OCI-LY1 (cell line): Measurements from ENCODE around the gene CCDC88B.
"Not testable (repeated sequence)": the region's sequence is repeated elsewhere in the genome, so short reads cannot be mapped to it uniquely, and the experiment has no call there.

ENCODE experiments used
- H2AFZ ChIP-seq: fragments of 200-600 bp; sonication (generic), shearing (Covaris generic); 2 replicates; pipeline ENCODE4 v1.6.0; 2014; ENCODE audit warnings: antibody characterized with exemption, mild to moderate bottlenecking, low read length
- H3F3A ChIP-seq: fragments of 200-600 bp; sonication (generic), shearing (Covaris generic); 2 replicates; pipeline ENCODE4 v1.6.0; 2014; ENCODE audit warnings: mild to moderate bottlenecking, antibody characterized with exemption, low read length, moderate library complexity; ENCODE audit not compliant: insufficient read depth
- H3K27ac ChIP-seq: fragments of 200-600 bp; sonication (generic); 2 replicates; pipeline ENCODE4 v1.5.1; 2014; ENCODE audit warnings: low read length, mixed run types, mild to moderate bottlenecking, low read depth; ENCODE audit not compliant: poor library complexity, severe bottlenecking
- H3K27me3 ChIP-seq: fragments of 200-600 bp; sonication (generic); 2 replicates; pipeline ENCODE4 v1.6.0; 2014; ENCODE audit warnings: antibody characterized with exemption, mild to moderate bottlenecking, low read length, moderate library complexity; ENCODE audit not compliant: insufficient read depth
- H3K36me3 ChIP-seq: fragments of 200-600 bp; sonication (generic); 2 replicates; pipeline ENCODE4 v1.6.1; 2014; ENCODE audit warnings: mild to moderate bottlenecking, antibody characterized with exemption, low read length, moderate library complexity, mixed read lengths; ENCODE audit not compliant: insufficient read depth
- H3K4me1 ChIP-seq: fragments of 200-600 bp; sonication (generic); 2 replicates; pipeline ENCODE4 v1.5.1; 2014; ENCODE audit warnings: mild to moderate bottlenecking, low read length, moderate library complexity; ENCODE audit not compliant: insufficient read depth, severe bottlenecking
- H3K4me2 ChIP-seq: fragments of 200-600 bp; sonication (generic), shearing (Covaris generic); 2 replicates; pipeline ENCODE4 v1.6.1; 2014; ENCODE audit warnings: low read length
- H3K4me3 ChIP-seq: fragments of 200-600 bp; sonication (generic); 2 replicates; pipeline ENCODE4 v1.5.1; 2014; ENCODE audit warnings: low read length, low read depth, mild to moderate bottlenecking, mixed read lengths; ENCODE audit not compliant: poor library complexity, severe bottlenecking
- H3K79me2 ChIP-seq: fragments of 200-600 bp; shearing (Covaris generic); 2 replicates; pipeline ENCODE4 v1.6.1; 2016; ENCODE audit warnings: mixed run types, low read length, mixed read lengths; ENCODE audit not compliant: insufficient read depth
- H3K9ac ChIP-seq: fragments of 200-600 bp; sonication (generic), shearing (Covaris generic); 2 replicates; pipeline ENCODE4 v1.6.1; 2014; ENCODE audit warnings: mild to moderate bottlenecking, low read length, mixed read lengths
- H3K9me2 ChIP-seq: fragments of 200-600 bp; sonication (generic), shearing (Covaris generic); 2 replicates; pipeline ENCODE4 v1.6.1; 2014; ENCODE audit warnings: low read depth, mild to moderate bottlenecking, low read length, mixed read lengths
- H3K9me3 ChIP-seq: fragments of 200-600 bp; shearing (Covaris generic); 2 replicates; pipeline ENCODE4 v1.6.1; 2014; ENCODE audit warnings: low read length, mixed read lengths
- H4K20me1 ChIP-seq: fragments of 200-600 bp; sonication (generic), shearing (Covaris generic); 2 replicates; pipeline ENCODE4 v1.6.0; 2016; ENCODE audit warnings: mild to moderate bottlenecking, low read length; ENCODE audit not compliant: insufficient read depth
- CTCF ChIP-seq: fragments of 200-600 bp; sonication (generic), shearing (Covaris generic); IDR thresholded peaks from 2 replicates; pipeline ENCODE4 v1.5.1; 2017; ENCODE audit warnings: mild to moderate bottlenecking, antibody characterized with exemption, low read length, moderate library complexity, mixed read lengths
- EZH2 ChIP-seq: fragments of 200-600 bp; sonication (generic), shearing (Covaris generic); IDR thresholded peaks from 2 replicates; pipeline ENCODE4 v1.8.0; 2017; ENCODE audit warnings: borderline replicate concordance, mixed run types, mild to moderate bottlenecking, antibody characterized with exemption, low read length, moderate library complexity, mixed read lengths

Gene CCDC88B

GRCh38 chr11:64321533-64321932, 18.5 kb upstream of the CCDC88B start:
- H3K9me3 ChIP-seq = no peaks in the 10 kb centered on the region
- no peaks in the 10 kb centered on the region for H3F3A ChIP-seq
- no peaks in the 10 kb centered on the region for H3K27me3 ChIP-seq
- H3K79me2 ChIP-seq = no peaks in the 10 kb centered on the region
- no peak for TF ChIP-seq CTCF
- TF ChIP-seq EZH2 = no peak
- no peaks in the 10 kb centered on the region for H4K20me1 ChIP-seq
- no peak overlapping the region for H3K4me3 ChIP-seq
- H3K4me1 ChIP-seq = peaks cover 11% of the 10 kb centered on the region
- H3K36me3 ChIP-seq = peaks cover 11% of the 10 kb centered on the region; the same call in 1 of the 2 replicates
- H2AFZ ChIP-seq = no peak overlapping the region
- H3K9me2 ChIP-seq = no peaks in the 10 kb centered on the region
- H3K4me2 ChIP-seq = no peak overlapping the region
- no peak overlapping the region for H3K9ac ChIP-seq
- no peak overlapping the region for H3K27ac ChIP-seq

GRCh38 chr11:64322925-64323260, 17.1 kb upstream of the CCDC88B start:
- Histone ChIP-seq H3K9me3 (no peaks in the 10 kb centered on the region), H3K4me3 (no peak overlapping the region), H2AFZ (no peak overlapping the region), H4K20me1 (no peaks in the 10 kb centered on the region), H3K4me1 (peaks cover 7% of the 10 kb centered on the region), H3K79me2 (no peaks in the 10 kb centered on the region), H3K36me3 (peaks cover 10% of the 10 kb centered on the region; the same call in 1 of the 2 replicates), H3F3A (no peaks in the 10 kb centered on the region), H3K9me2 (no peaks in the 10 kb centered on the region), H3K27ac (no peak overlapping the region), H3K4me2 (no peak overlapping the region), H3K9ac (no peak overlapping the region), H3K27me3 (peaks cover 4% of the 10 kb centered on the region; the same call in 1 of the 2 replicates)
- TF ChIP-seq CTCF = no peak
- no peak for TF ChIP-seq EZH2

GRCh38 chr11:64323373-64323772, 16.6 kb upstream of the CCDC88B start:
- Histone ChIP-seq H3K27me3 (peaks cover 4% of the 10 kb centered on the region; the same call in 1 of the 2 replicates), H3K36me3 (peaks cover 10% of the 10 kb centered on the region; the same call in 1 of the 2 replicates), H3K9me3 (no peaks in the 10 kb centered on the region), H3K4me2 (no peak overlapping the region), H3F3A (no peaks in the 10 kb centered on the region), H3K27ac (no peak overlapping the region), H3K79me2 (no peaks in the 10 kb centered on the region), H3K9ac (no peak overlapping the region), H3K9me2 (no peaks in the 10 kb centered on the region), H3K4me3 (no peak overlapping the region), H4K20me1 (no peaks in the 10 kb centered on the region), H2AFZ (no peak overlapping the region), H3K4me1 (peaks cover 7% of the 10 kb centered on the region)
- TF ChIP-seq CTCF (no peak), EZH2 (no peak)

- H3K36me3 ChIP-seq = peaks cover 10% of the 10 kb centered on the region; the same call in 1 of the 2 replicates
- H3K4me3 ChIP-seq, H3K27me3 ChIP-seq, H3K9ac ChIP-seq, H3K4me1 ChIP-seq, H4K20me1 ChIP-seq, H3F3A ChIP-seq, H3K9me3 ChIP-seq, H2AFZ ChIP-seq, H3K4me2 ChIP-seq, H3K27ac ChIP-seq, H3K79me2 ChIP-seq, H3K9me2 ChIP-seq: not testable (repeated sequence)
Observed at GRCh38 chr11:64323984-64324383, 16.0 kb upstream of the CCDC88B start.
